ENCODE measurements around the gene ADAT2. TPM values are rescaled to one million over a fixed set of nuclear protein-coding genes. Genes with fewer than 3 reads are reported as not detected.

Gene ADAT2
- total RNA-seq, 3 donors from 2014 or later (not counting 1 experiment from before 2014, with no cell fraction given): 17.4 to 19.4 (median 19.1) TPM

GRCh38 chr6:143443096-143443495 lies 7.4 kb downstream of the ADAT2 start:
- Mint-ChIP-seq H3K27me3 (ENCODE audit: low read depth in 2 of 2) (no peaks in the 10 kb centered on the region), H3K36me3 (no peaks in the 10 kb centered on the region), H3K27ac (no peak overlapping the region), H3K4me1 (peaks cover 5 to 6% of the 10 kb centered on the region in 2 donors), H3K9me3 (no peaks in the 10 kb centered on the region), H3K4me3 (no peak overlapping the region)
- peaks cover 2% of the 10 kb centered on the region for H3K36me3 ChIP-seq (ENCODE audit: control insufficient read depth, insufficient read depth, low read length)
- no peak overlapping the region for H3K4me3 ChIP-seq (ENCODE audit: low read length)
- H3K9me3 ChIP-seq (ENCODE audit: control insufficient read depth, insufficient read depth, low read length): no peaks in the 10 kb centered on the region
- no peak for ATAC-seq
- TF ChIP-seq CTCF (IDR thresholded peaks at IDR 0.05): no peak
- WGBS (ENCODE audit: insufficient coverage): 100% methylated on average over 1 of the region's 2 CpGs
- H3K27me3 ChIP-seq (ENCODE audit: control insufficient read depth, insufficient read depth, low read length): no peaks in the 10 kb centered on the region
- H3K4me1 ChIP-seq (ENCODE audit: control insufficient read depth, insufficient read depth, low read length): no peaks in the 10 kb centered on the region
- DNase-seq: no peak
- no peak overlapping the region for H3K27ac ChIP-seq (ENCODE audit: low read length)
- intact Hi-C loops (cut with micrococcal nuclease): no loop called here

DNA sequence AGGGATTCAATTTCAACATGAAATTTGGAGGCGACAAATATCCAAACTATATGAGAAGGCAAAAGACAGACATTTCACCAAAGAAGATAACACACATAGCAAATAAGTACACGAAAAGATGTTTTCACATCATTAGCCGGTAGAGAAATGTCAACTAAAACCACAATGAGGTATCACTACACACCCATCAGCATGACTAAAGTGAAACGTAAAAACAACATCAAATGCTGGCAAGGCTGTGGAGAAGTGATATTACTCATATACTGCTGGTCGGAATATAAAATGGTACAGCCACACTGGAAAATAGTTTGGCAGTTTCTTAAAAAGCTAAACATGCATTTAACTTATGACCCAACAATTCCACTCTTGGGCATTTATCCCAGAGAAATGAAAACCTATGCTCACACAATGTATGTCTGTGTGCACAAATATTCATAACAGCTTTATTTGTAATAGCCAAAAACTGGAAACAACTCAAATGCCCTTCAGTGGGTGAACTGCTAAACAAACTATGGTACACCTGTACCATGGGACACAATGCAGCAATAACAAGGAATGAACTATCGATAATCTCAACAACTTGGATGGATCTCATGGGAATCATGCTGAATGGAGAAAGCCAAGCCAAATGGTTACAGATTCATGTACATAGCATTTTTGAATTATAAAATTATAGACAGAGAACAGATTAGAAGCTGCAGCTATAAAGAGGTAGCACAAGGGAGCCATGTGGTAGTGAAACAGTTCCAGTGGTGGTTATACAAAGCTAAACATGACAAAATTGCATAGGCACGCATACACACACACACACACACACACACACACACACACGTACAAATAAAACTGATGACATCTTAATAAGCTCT lies 8.6 kb downstream of the ADAT2 start:
- no peak for TF ChIP-seq CTCF (IDR thresholded peaks at IDR 0.05)
- no peaks in the 10 kb centered on the region for H3K36me3 Mint-ChIP-seq
- 84% methylated on average over 7 of the region's 8 CpGs for WGBS (ENCODE audit: insufficient coverage)
- H3K9me3 Mint-ChIP-seq: no peaks in the 10 kb centered on the region
- Histone ChIP-seq H3K36me3 (ENCODE audit: control insufficient read depth, insufficient read depth, low read length) (peaks cover 11% of the 10 kb centered on the region), H3K4me1 (ENCODE audit: control insufficient read depth, insufficient read depth, low read length) (no peaks in the 10 kb centered on the region), H3K4me3 (ENCODE audit: low read length) (no peak overlapping the region), H3K9me3 (ENCODE audit: control insufficient read depth, insufficient read depth, low read length) (no peaks in the 10 kb centered on the region), H3K27ac (ENCODE audit: low read length) (no peak overlapping the region), H3K27me3 (ENCODE audit: control insufficient read depth, insufficient read depth, low read length) (no peaks in the 10 kb centered on the region)
- DNase-seq (peak in 1 of 2 donors; percentile 16), ATAC-seq (peak in 1 of 3 donors; percentile 68)
- peaks cover 5 to 6% of the 10 kb centered on the region in 2 donors for H3K4me1 Mint-ChIP-seq
- H3K4me3 Mint-ChIP-seq: no peak overlapping the region
- H3K27me3 Mint-ChIP-seq (ENCODE audit: low read depth in 2 of 2): no peaks in the 10 kb centered on the region
- no peak overlapping the region for H3K27ac Mint-ChIP-seq
- intact Hi-C loops (cut with micrococcal nuclease): no loop called here

GRCh38 chr6:143441010-143441409 lies 9.5 kb downstream of the ADAT2 start:
- intact Hi-C loops (cut with micrococcal nuclease): no loop called here
- Mint-ChIP-seq H3K36me3 (no peaks in the 10 kb centered on the region), H3K27me3 (ENCODE audit: low read depth in 2 of 2) (no peaks in the 10 kb centered on the region), H3K27ac (no peak overlapping the region), H3K4me1 (peaks cover 5 to 6% of the 10 kb centered on the region in 2 donors), H3K4me3 (no peak overlapping the region), H3K9me3 (no peaks in the 10 kb centered on the region)
- no peak for ATAC-seq
- no peak for TF ChIP-seq CTCF (IDR thresholded peaks at IDR 0.05)
- Histone ChIP-seq H3K9me3 (ENCODE audit: control insufficient read depth, insufficient read depth, low read length) (no peaks in the 10 kb centered on the region), H3K27ac (ENCODE audit: low read length) (no peak overlapping the region), H3K4me3 (ENCODE audit: low read length) (no peak overlapping the region), H3K27me3 (ENCODE audit: control insufficient read depth, insufficient read depth, low read length) (no peaks in the 10 kb centered on the region), H3K4me1 (ENCODE audit: control insufficient read depth, insufficient read depth, low read length) (no peaks in the 10 kb centered on the region), H3K36me3 (ENCODE audit: control insufficient read depth, insufficient read depth, low read length) (peaks cover 15% of the 10 kb centered on the region)
- DNase-seq: no peak
- WGBS (ENCODE audit: insufficient coverage): 97% methylated on average over 2 of the region's 2 CpGs
